H1 (cell line): ENCODE results near the gene KLHDC7B. TPM values are rescaled to one million over a fixed set of nuclear protein-coding genes. Genes with fewer than 3 reads are reported as not detected.

Experiments
- CTCF ChIA-PET: fragments of 300-600 bp; sonication (Branson Sonifier 250); formaldehyde crosslinking; loops from one replicate; lab custom pipeline; 2021; ENCODE audit not compliant: partially characterized antibody; lab: Charles Lee
- POLR2A ChIA-PET: fragments of 300-600 bp; sonication (Branson Sonifier 250); formaldehyde crosslinking; loops from one replicate; lab custom pipeline; 2021; ENCODE audit warnings: inconsistent platforms; ENCODE audit not compliant: partially characterized antibody; lab: Charles Lee
- DNase-seq, 2 experiments: peaks; one replicate each; pipeline versions ENCODE4 v3.0.0 to v3.0.0-alpha.2; 2010 to 2022; ENCODE audit warnings: low spot score in 2 of 2, low read depth in 1 of 2, mixed read lengths in 1 of 2
- FAIRE-seq: peaks from 2 replicates; lab custom pipeline; 2011; peaks lifted over from hg19 to GRCh38; lab: Jason Lieb, UNC
- H2AFZ ChIP-seq: 2 replicates; pipeline ENCODE4 v1.8.1; 2012; ENCODE audit warnings: low read length, inconsistent platforms
- H2AK5ac ChIP-seq: 2 replicates; pipeline ENCODE4 v1.6.1; 2013; ENCODE audit warnings: low read depth, low read length
- H2BK120ac ChIP-seq: replicated peaks from 2 replicates; pipeline ENCODE3; 2013; ENCODE audit warnings: low read depth, low read length, inconsistent platforms
- H2BK12ac ChIP-seq: 2 replicates; pipeline ENCODE4 v1.6.1; 2013; ENCODE audit warnings: low read depth, low read length
- H2BK15ac ChIP-seq: 2 replicates; pipeline ENCODE4 v1.6.1; 2013; ENCODE audit warnings: low read length
- H2BK20ac ChIP-seq: 2 replicates; pipeline ENCODE4 v1.6.1; 2013; ENCODE audit warnings: low read length
- H2BK5ac ChIP-seq: 2 replicates; pipeline ENCODE4 v1.6.1; 2013; ENCODE audit warnings: low read depth, low read length
- H3K14ac ChIP-seq: 2 replicates; pipeline ENCODE4 v1.6.1; 2013; ENCODE audit warnings: inconsistent platforms; ENCODE audit not compliant: insufficient read length
- H3K18ac ChIP-seq: 2 replicates; pipeline ENCODE4 v1.6.1; 2013; ENCODE audit warnings: low read length; ENCODE audit errors: extremely low read depth
- H3K23ac ChIP-seq: 2 replicates; pipeline ENCODE4 v1.6.1; 2013; ENCODE audit warnings: inconsistent platforms; ENCODE audit not compliant: insufficient read length
- H3K23me2 ChIP-seq: 2 replicates; pipeline ENCODE4 v1.6.1; 2013; ENCODE audit warnings: low read depth, low read length
- H3K27ac ChIP-seq: 2 replicates; pipeline ENCODE4 v1.6.1; 2011; ENCODE audit warnings: low read depth, low read length, inconsistent platforms
- H3K27me3 ChIP-seq, 4 experiments: replicated peaks in 1 of 4; 1 replicate in 1 of 4; 2 replicates in 3 of 4; pipeline versions ENCODE4 v1.6.1 to v1.8.1; 2011 to 2013; ENCODE audit warnings: low read length in 3 of 4, mild to moderate bottlenecking in 3 of 4, inconsistent platforms in 2 of 4, mixed read lengths in 2 of 4, moderate library complexity in 1 of 4; ENCODE audit not compliant: control insufficient read depth in 3 of 4, insufficient read depth in 3 of 4; ENCODE audit errors: extremely low read depth in 1 of 4
- H3K36me3 ChIP-seq, 4 experiments: 2 replicates each; pipeline versions ENCODE4 v1.6.1 to v1.8.1; 2011 to 2013; ENCODE audit warnings: mild to moderate bottlenecking in 4 of 4, low read length in 3 of 4, moderate library complexity in 2 of 4, control low read depth in 1 of 4, inconsistent platforms in 1 of 4; ENCODE audit not compliant: insufficient read depth in 4 of 4, control insufficient read depth in 2 of 4
- H3K4ac ChIP-seq: replicated peaks from 2 replicates; pipeline ENCODE3; 2013; ENCODE audit warnings: low read length, low read depth, mixed read lengths, inconsistent platforms; ENCODE audit not compliant: insufficient read length
- H3K4me1 ChIP-seq, 4 experiments: replicated peaks in 1 of 4; 1 replicate in 1 of 4; 2 replicates in 3 of 4; pipeline versions ENCODE4 v1.6.1 to v1.8.1; 2011 to 2013; ENCODE audit warnings: low read length in 3 of 4, inconsistent platforms in 2 of 4, mixed read lengths in 1 of 4; ENCODE audit not compliant: insufficient read depth in 4 of 4, control insufficient read depth in 3 of 4
- H3K4me2 ChIP-seq, 2 experiments: 2 replicates each; pipeline versions ENCODE4 v1.6.1 to v1.8.1; 2011 to 2013; ENCODE audit warnings: low read depth in 2 of 2, low read length in 2 of 2, control low read depth in 1 of 2, inconsistent platforms in 1 of 2, mild to moderate bottlenecking in 1 of 2; ENCODE audit not compliant: insufficient read depth in 1 of 2
- H3K4me3 ChIP-seq, 4 experiments: fragments of 200-600, 300-600 bp in 1 of 4; sonication (generic), shearing (Covaris generic), sonication (Bioruptor Twin) in 1 of 4; 2 replicates each; pipeline versions ENCODE4 v1.5.1 to v1.8.1; 2011 to 2016; ENCODE audit warnings: low read length in 4 of 4, low read depth in 3 of 4, control low read depth in 2 of 4, inconsistent platforms in 2 of 4, mild to moderate bottlenecking in 2 of 4, mixed read lengths in 1 of 4, moderate library complexity in 1 of 4; ENCODE audit not compliant: insufficient read depth in 2 of 4; ENCODE audit errors: extremely low read depth in 1 of 4
- H3K56ac ChIP-seq: replicated peaks from 2 replicates; pipeline ENCODE3; 2013; ENCODE audit warnings: low read depth, mild to moderate bottlenecking, mixed read lengths, low read length, inconsistent platforms; ENCODE audit not compliant: insufficient read length
- H3K79me1 ChIP-seq: 2 replicates; pipeline ENCODE4 v1.6.1; 2013; ENCODE audit warnings: low read depth, low read length, control low read depth
- H3K79me2 ChIP-seq, 2 experiments: 2 replicates each; pipeline versions ENCODE4 v1.6.1 to v1.8.1; 2012 to 2013; ENCODE audit warnings: low read length in 2 of 2, mild to moderate bottlenecking in 2 of 2, inconsistent platforms in 1 of 2; ENCODE audit not compliant: insufficient read depth in 2 of 2, control insufficient read depth in 1 of 2
- H3K9ac ChIP-seq, 4 experiments: replicated peaks in 1 of 4; 1 replicate in 1 of 4; 2 replicates in 3 of 4; pipeline versions ENCODE4 v1.6.1 to v1.8.1; 2011 to 2013; ENCODE audit warnings: low read depth in 3 of 4, low read length in 3 of 4, control low read depth in 2 of 4, mild to moderate bottlenecking in 2 of 4, moderate library complexity in 2 of 4, inconsistent platforms in 1 of 4; ENCODE audit errors: extremely low read depth in 1 of 4
- H3K9me3 ChIP-seq, 2 experiments: 2 replicates each; pipeline versions ENCODE4 v1.6.1 to v1.8.1; 2012 to 2013; ENCODE audit warnings: mild to moderate bottlenecking in 2 of 2, moderate library complexity in 2 of 2, control low read depth in 1 of 2, inconsistent platforms in 1 of 2, low read depth in 1 of 2, low read length in 1 of 2, mixed read lengths in 1 of 2; ENCODE audit not compliant: insufficient read depth in 2 of 2
- H4K20me1 ChIP-seq, 2 experiments: replicated peaks in 1 of 2; 2 replicates each; pipeline versions ENCODE3 to v1.8.1; 2011 to 2013; ENCODE audit warnings: inconsistent platforms in 2 of 2, low read length in 2 of 2, mild to moderate bottlenecking in 1 of 2; ENCODE audit not compliant: insufficient read depth in 2 of 2, control insufficient read depth in 1 of 2
- H4K5ac ChIP-seq: 2 replicates; pipeline ENCODE4 v1.6.1; 2013; ENCODE audit warnings: low read length, low read depth, mixed read lengths, inconsistent platforms; ENCODE audit not compliant: insufficient read length
- H4K8ac ChIP-seq: 2 replicates; pipeline ENCODE4 v1.8.0; 2013; ENCODE audit warnings: mild to moderate bottlenecking, moderate library complexity, low read length, inconsistent platforms; ENCODE audit not compliant: insufficient read depth; ENCODE audit errors: extremely low read depth
- H4K91ac ChIP-seq: replicated peaks from 2 replicates; pipeline ENCODE3; 2013; ENCODE audit warnings: low read length, mixed read lengths, inconsistent platforms; ENCODE audit not compliant: insufficient read length
- CEBPB ChIP-seq: IDR thresholded peaks from 2 replicates; pipeline ENCODE4 v1.6.1; 2012; ENCODE audit warnings: low read depth, low read length
- CHD1 ChIP-seq: IDR thresholded peaks from 2 replicates; pipeline ENCODE4 v1.6.1; 2012; ENCODE audit warnings: low read depth, low read length, improper control_type of control experiment
- CHD2 ChIP-seq: IDR thresholded peaks from 2 replicates; pipeline ENCODE4 v1.6.1; 2012; ENCODE audit warnings: low read length, improper control_type of control experiment
- GTF2F1 ChIP-seq: IDR thresholded peaks from 2 replicates; pipeline ENCODE4 v1.6.1; 2012; ENCODE audit warnings: low read depth, low read length, improper control_type of control experiment, borderline replicate concordance
- KDM4A ChIP-seq: IDR thresholded peaks from one replicate; pipeline ENCODE4 v1.7.1; 2012; ENCODE audit warnings: low read depth, mild to moderate bottlenecking, moderate library complexity, low read length, inconsistent platforms; ENCODE audit not compliant: severe bottlenecking
- NANOG ChIP-seq: IDR thresholded peaks from 2 replicates; pipeline ENCODE4 v1.6.1; 2011; ENCODE audit warnings: low read length, low read depth, mild to moderate bottlenecking, inconsistent platforms; ENCODE audit not compliant: insufficient read depth, poor library complexity, severe bottlenecking
- POLR2AphosphoS5 ChIP-seq: IDR thresholded peaks from 2 replicates; pipeline ENCODE4 v1.6.1; 2011; ENCODE audit warnings: low read depth, low read length
- RBBP5 ChIP-seq: IDR thresholded peaks from 2 replicates; pipeline ENCODE4 v1.7.1; 2012; ENCODE audit warnings: low read depth, mild to moderate bottlenecking, inconsistent platforms, low read length, moderate library complexity, borderline replicate concordance
- SIX5 ChIP-seq: IDR thresholded peaks from 2 replicates; pipeline ENCODE4 v1.6.1; 2011; ENCODE audit warnings: mild to moderate bottlenecking, low read depth, low read length
- TAF1 ChIP-seq: IDR thresholded peaks from 2 replicates; pipeline ENCODE4 v1.6.1; 2011; ENCODE audit warnings: mild to moderate bottlenecking, low read depth, low read length
- TAF7 ChIP-seq: optimal IDR thresholded peaks from 2 replicates; pipeline ENCODE3; 2011; ENCODE audit warnings: low read depth, mild to moderate bottlenecking, inconsistent platforms, low read length, moderate library complexity, borderline replicate concordance
- TBP ChIP-seq: IDR thresholded peaks from 2 replicates; pipeline ENCODE4 v1.6.1; 2011; ENCODE audit warnings: low read depth, low read length, improper control_type of control experiment
- WGBS, 2 experiments: shearing (Covaris generic) in 1 of 2; methylation state at CpG; one replicate each; pipeline versions ENCODE4 v1.1.6 to v1.1.7; 2013 to 2015; ENCODE audit warnings: low lambda C conversion rate in 2 of 2, mixed read lengths in 2 of 2, inconsistent platforms in 1 of 2, low coverage in 1 of 2, missing lambda C conversion rate in 1 of 2; ENCODE audit not compliant: insufficient replicate concordance in 2 of 2, insufficient coverage in 1 of 2, insufficient read length in 1 of 2; ENCODE audit errors: extremely low coverage in 1 of 2, missing lambda C conversion rate in 1 of 2; 5-methylcytosine and 5-hydroxymethylcytosine counted together
- polyA plus RNA-seq, 7 experiments: library from polyadenylated mRNA; depleted of rRNA in 3 of 7; stranded (reverse) in 5 of 7; unstranded in 2 of 7; fragments of >200 nt in 5 of 7; fragments of 200-250 nt in 2 of 7; gene quantifications; 1 replicate in 5 of 7; 2 replicates in 1 of 7; 4 replicates in 1 of 7; pipeline versions ENCODE4 v1.2.1 to v1.2.3, GENCODE V29; 2011 to 2013; ENCODE audit warnings: missing spikeins in 2 of 7, mixed read lengths in 2 of 7
- total RNA-seq: library from RNA; stranded (reverse); fragmentation: NEBNext Ultra II Directional; extraction: Animal tissue kit (Norgen Biotek cat#: 25700); gene quantifications from 2 replicates; pipeline ENCODE4 v1.2.1, GENCODE V29; 2021

KLHDC7B gene
- total and polyA plus RNA-seq, 2 of the 8 experiments (the other 6 are each of a cell fraction or from before 2014, with no cell fraction given) = not detected

DNA sequence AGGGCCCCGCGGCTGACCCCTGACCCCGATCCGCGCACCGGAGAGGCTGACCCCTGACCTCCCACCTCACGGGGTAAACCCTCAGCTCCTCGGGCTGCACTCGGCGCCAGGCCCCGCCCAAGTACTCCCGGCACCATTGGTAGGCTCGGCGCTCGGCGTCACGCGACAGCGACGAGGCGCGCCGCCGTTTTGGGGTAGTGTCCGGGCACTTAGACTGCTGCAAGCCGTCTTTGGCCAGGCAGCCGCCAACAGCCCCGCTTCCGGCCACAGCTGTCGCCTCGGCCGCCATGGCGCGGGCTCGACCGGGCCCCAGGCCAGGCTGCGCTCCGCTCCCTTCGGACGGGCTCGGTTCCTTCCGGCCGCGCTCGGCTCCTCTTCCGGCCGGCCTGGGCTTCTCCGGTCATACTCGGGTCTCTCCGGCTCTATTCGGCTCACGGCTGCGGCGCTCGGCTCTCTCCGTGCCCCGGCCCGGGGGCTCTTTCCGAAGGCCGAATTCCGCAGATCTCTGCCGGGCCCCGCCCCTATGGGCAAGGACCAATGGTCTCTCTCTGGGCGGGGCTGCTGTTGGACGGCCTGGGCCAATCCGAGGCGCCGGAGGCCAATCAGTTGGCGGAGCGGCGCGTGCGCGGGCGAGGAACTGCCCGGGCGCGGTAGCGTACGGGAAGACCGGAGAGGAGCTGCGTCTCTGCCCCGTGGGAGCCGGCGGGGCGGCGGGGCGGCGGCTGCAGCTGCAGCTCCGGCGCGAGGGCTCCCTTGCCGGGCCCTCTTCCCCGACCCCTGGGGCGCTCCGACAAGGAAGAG is 37.0 kb downstream of the KLHDC7B start, which contains the start of gene CHKB:
TSS of gene CHKB (minus strand) at position 357 of the 801 bp plus-strand sequence. CDS start at position 289, 68 bp downstream.
- 1% methylated on average over 57 of the region's 96 CpGs; no CpG with 5 or more reads in 1 of the 2 experiments for WGBS, 2 experiments
- H2AK5ac ChIP-seq = no peak within 1 kb of the TSS
- H3K4me1 ChIP-seq = peaks cover 4 to 15% (median 7%) of the 10 kb centered on the region in 4 experiments
- peak within 1 kb of the TSS; percentile 12 for H3K4ac ChIP-seq
- peaks cover 0 to 9% (median 4%) of the 10 kb centered on the region in 4 experiments; a peak in 5 of 8 replicates for H3K36me3 ChIP-seq
- no peak within 1 kb of the TSS for H3K14ac ChIP-seq
- no peak within 1 kb of the TSS for H2BK12ac ChIP-seq
- no peak within 1 kb of the TSS for H2BK120ac ChIP-seq
- ChIA-PET POLR2A (interaction anchor here (0.6 to 2.6 kb wide), 8 partner anchors 9 to 68 kb away, joined by 3 to 15 read pairs (median 4); partner anchors contain the start of genes ARSA and SYCE3), CTCF (interaction anchor here (1.6 kb wide), 1 partner anchor 45 kb away, joined by 5 read pairs; no protein-coding TSS in a partner anchor)
- H3K79me2 ChIP-seq = peaks cover 0 to 7% of the 10 kb centered on the region in 2 experiments; a peak in 1 of 4 replicates
- H4K8ac ChIP-seq = peak within 1 kb of the TSS; percentile 98
- peak within 1 kb of the TSS; percentile 94; the same call in 1 of the 2 replicates for H2BK5ac ChIP-seq
- peak within 1 kb of the TSS; percentile 90 for H3K18ac ChIP-seq
- H3K56ac ChIP-seq = peak within 1 kb of the TSS; percentile 87
- H4K20me1 ChIP-seq = peaks cover 0 to 3% of the 10 kb centered on the region in 2 experiments
- peak within 1 kb of the TSS; percentile 81; the same call in 1 of the 2 replicates for H2BK15ac ChIP-seq
- H2AFZ ChIP-seq = peak within 1 kb of the TSS; percentile 54; the same call in 1 of the 2 replicates
- H4K5ac ChIP-seq = peak within 1 kb of the TSS; percentile 84
- no peaks in the 10 kb centered on the region for H3K27me3 ChIP-seq
- H3K79me1 ChIP-seq = peaks cover 7% of the 10 kb centered on the region; the same call in 1 of the 2 replicates
- peak within 1 kb of the TSS; percentile 92 for H4K91ac ChIP-seq
- peaks cover 10% of the 10 kb centered on the region; the same call in 1 of the 2 replicates for H3K23me2 ChIP-seq
- H3K27ac ChIP-seq = peak within 1 kb of the TSS; percentile 86
- H3K9ac ChIP-seq = peak within 1 kb of the TSS; percentile 74 to 85 (median 77)
- DNase-seq (peak; percentile 88 to 98), FAIRE-seq (no peak)
- peak within 1 kb of the TSS; percentile 72 to 91 (median 80) for H3K4me3 ChIP-seq
- H3K4me2 ChIP-seq = peak within 1 kb of the TSS; percentile 95 to 96
- no peak within 1 kb of the TSS for H2BK20ac ChIP-seq
- no peak within 1 kb of the TSS for H3K23ac ChIP-seq
- no peaks in the 10 kb centered on the region for H3K9me3 ChIP-seq
- TF ChIP-seq TBP = peak; percentile 52; the same call in 1 of the 2 replicates
- peak; percentile 24 for TF ChIP-seq TAF7
- TF ChIP-seq RBBP5 = no peak; the same call in none of the 2 replicates
- no peak for TF ChIP-seq GTF2F1
- no peak for TF ChIP-seq NANOG
- TF ChIP-seq TAF1 = peak; percentile 72
- TF ChIP-seq CHD2 = no peak; the same call in 1 of the 2 replicates
- peak; percentile 70 for TF ChIP-seq KDM4A
- TF ChIP-seq CEBPB = no peak
- TF ChIP-seq CHD1 = no peak
- TF ChIP-seq POLR2AphosphoS5 = peak; percentile 61
- no peak for TF ChIP-seq SIX5
